NB4 (cell line): ENCODE results near the gene MYO1D.

Experiments
- CTCF ChIP-seq: IDR thresholded peaks from one replicate; pipeline ENCODE4 v1.5.1; 2012; ENCODE audit warnings: low read depth, low read length
- MYC ChIP-seq: IDR thresholded peaks from 2 replicates; pipeline ENCODE4 v1.6.1; 2011; ENCODE audit warnings: low read depth, low read length
- POLR2A ChIP-seq: IDR thresholded peaks from 2 replicates; pipeline ENCODE4 v1.6.1; 2011; ENCODE audit warnings: mild to moderate bottlenecking; ENCODE audit not compliant: insufficient read length; ENCODE audit errors: extremely low read depth

- TF ChIP-seq CTCF (no peak), POLR2A (no peak), MYC (no peak)
These were observed 120.2 kb downstream of the MYO1D start for GRCh38 chr17:32756696-32757095.
